Activated CD4-positive, alpha-beta T cell treated with anti-CD3 and anti-CD28 coated beads, Interleukin-2, amount 50 U/mL, for 24 hours (primary cell): ENCODE results near the gene RPL15.
"Not testable (repeated sequence)": the region's sequence is repeated elsewhere in the genome, so short reads cannot be mapped to it uniquely, and the experiment has no call there.

Experiments used
- DNase-seq, 2 donors: peaks; one replicate each; pipeline ENCODE4 v3.0.0-alpha.2; 2020; ENCODE audit warnings: low read depth in 1 of 2, low spot score in 1 of 2

RPL15 gene

GRCh38 chr3:23889386-23889785 is 27.5 kb upstream of the RPL15 start:
- DNase-seq = no peak

GRCh38 chr3:23889950-23890349 is 27.0 kb upstream of the RPL15 start:
- DNase-seq = no peak

- no peak for DNase-seq
Observed at GRCh38 chr3:23894254-23895061, 22.5 kb upstream of the RPL15 start.

GRCh38 chr3:23895181-23895580 is 21.8 kb upstream of the RPL15 start:
- no peak for DNase-seq

GRCh38 chr3:23900744-23901143 is 16.2 kb upstream of the RPL15 start:
- no peak for DNase-seq

GRCh38 chr3:23904545-23904944 is 12.4 kb upstream of the RPL15 start:
- no peak for DNase-seq

- DNase-seq = no peak
Observed at GRCh38 chr3:23909341-23909740, 7.6 kb upstream of the RPL15 start.

- DNase-seq = no peak
Observed at GRCh38 chr3:23911397-23911796, 5.5 kb upstream of the RPL15 start.

GRCh38 chr3:23912335-23912734 is 4.6 kb upstream of the RPL15 start:
- DNase-seq = not testable (repeated sequence)

- DNase-seq = no peak
Observed at GRCh38 chr3:23913182-23913581, 3.8 kb upstream of the RPL15 start.

GRCh38 chr3:23913873-23914743 is 2.8 kb upstream of the RPL15 start:
- no peak for DNase-seq

GRCh38 chr3:23915537-23916108 is 1.3 kb upstream of the RPL15 start:
- no peak for DNase-seq

- DNase-seq = peak in 1 of 2 donors; percentile 11
Observed at GRCh38 chr3:23916152-23916885, 613 bp upstream of the RPL15 start.

GRCh38 chr3:23917679-23918303 is 859 bp downstream of the RPL15 start:
- DNase-seq = peak in 1 of 2 donors; percentile 73

- DNase-seq = not testable (repeated sequence)
Observed at GRCh38 chr3:23918331-23918730, 1.4 kb downstream of the RPL15 start.

GRCh38 chr3:23919628-23920027 is 2.7 kb downstream of the RPL15 start:
- DNase-seq = no peak

GRCh38 chr3:23920151-23920655 is 3.3 kb downstream of the RPL15 start:
- DNase-seq = no peak

GRCh38 chr3:23921052-23921511 is 4.2 kb downstream of the RPL15 start:
- no peak for DNase-seq

- DNase-seq = no peak
Observed at GRCh38 chr3:23923786-23924185, 6.9 kb downstream of the RPL15 start.

- no peak for DNase-seq
Observed at GRCh38 chr3:23926246-23926645, 9.3 kb downstream of the RPL15 start.
